ENCODE data around the gene WEE2. TPM values are rescaled to one million over a fixed set of nuclear protein-coding genes. Genes with fewer than 3 reads are reported as not detected.
A peak's percentile ranks its signal among the peaks of the same experiment; 100 is the strongest.
"Not testable (repeated sequence)": the region's sequence is repeated elsewhere in the genome, so short reads cannot be mapped to it uniquely, and the experiment has no call there.

WEE2 gene
- total RNA-seq, 1 experiment from 2014 or later: not detected

DNA sequence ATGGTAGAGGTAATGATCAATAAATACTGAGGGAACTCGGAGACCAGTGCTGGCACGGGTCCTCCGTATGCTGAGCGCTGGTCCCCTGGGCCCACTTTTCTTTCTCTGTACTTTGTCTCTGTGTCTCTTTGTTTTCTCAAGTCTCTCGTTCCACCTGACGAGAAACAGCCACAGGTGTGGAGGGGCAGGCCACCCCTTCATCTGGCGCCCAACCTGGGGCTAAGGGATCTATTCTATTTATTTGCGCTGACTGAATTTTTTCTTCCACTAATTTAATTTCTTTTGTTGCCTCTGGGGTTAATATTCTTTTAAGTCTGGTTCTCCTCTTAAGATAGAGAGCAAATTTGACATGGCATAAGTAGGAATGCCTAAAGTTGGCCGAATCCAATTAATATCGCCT lies 43.8 kb downstream of the WEE2 start:
- DNase-seq (ENCODE audit: low read depth, low spot score); intact Hi-C loops (cut with micrococcal nuclease; ENCODE audit: unreplicated experiment); in situ Hi-C loops (cut with HindIII; ENCODE audit: low pct_unique_long_range_greater_than_20kb, low sequenced_read_pairs); H3K27ac ChIP-seq (ENCODE audit: low read length); CTCF ChIA-PET; POLR2A ChIA-PET; H3K4me1 ChIP-seq (ENCODE audit: control insufficient read depth, insufficient read depth, low read length); ATAC-seq; BruUV-seq (replicated peaks); H3K4me3 ChIP-seq (ENCODE audit: low read depth in 2 of 2, low read length in 2 of 2); H3K27me3 ChIP-seq (ENCODE audit: control insufficient read depth, insufficient read depth, low read length): not testable (repeated sequence)
- Histone ChIP-seq H3K36me3 (ENCODE audit: control insufficient read depth, insufficient read depth, low read length) (peaks cover 36% of the 10 kb centered on the region), H3K9me3 (ENCODE audit: control insufficient read depth, insufficient read depth, low read depth, low read length) (peaks cover 23% of the 10 kb centered on the region)

DNA sequence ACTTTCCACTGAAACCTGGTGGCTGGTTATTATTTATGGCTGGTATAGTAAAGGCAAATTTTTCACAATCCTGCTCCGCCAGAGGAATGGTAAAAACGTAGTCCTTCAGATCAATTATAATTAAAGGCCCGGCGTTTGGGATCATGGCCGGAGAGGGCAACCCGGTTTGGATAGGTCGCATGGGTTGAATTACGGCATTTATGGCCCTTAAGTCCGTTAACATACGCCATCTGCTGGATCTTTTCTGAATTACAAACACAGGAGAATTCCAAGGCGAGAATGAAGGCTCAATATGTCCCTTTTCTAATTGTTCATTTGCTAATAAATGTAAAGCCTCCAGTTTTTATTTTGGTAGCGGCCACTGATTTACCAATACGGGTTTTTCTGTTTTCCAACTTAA lies 44.5 kb downstream of the WEE2 start:
- H3K9me3 ChIP-seq (ENCODE audit: control insufficient read depth, insufficient read depth, low read depth, low read length): peaks cover 23% of the 10 kb centered on the region
- intact Hi-C loops (cut with micrococcal nuclease; ENCODE audit: unreplicated experiment): no loop called here
- no TSS peak for BruUV-seq (replicated peaks)

DNA sequence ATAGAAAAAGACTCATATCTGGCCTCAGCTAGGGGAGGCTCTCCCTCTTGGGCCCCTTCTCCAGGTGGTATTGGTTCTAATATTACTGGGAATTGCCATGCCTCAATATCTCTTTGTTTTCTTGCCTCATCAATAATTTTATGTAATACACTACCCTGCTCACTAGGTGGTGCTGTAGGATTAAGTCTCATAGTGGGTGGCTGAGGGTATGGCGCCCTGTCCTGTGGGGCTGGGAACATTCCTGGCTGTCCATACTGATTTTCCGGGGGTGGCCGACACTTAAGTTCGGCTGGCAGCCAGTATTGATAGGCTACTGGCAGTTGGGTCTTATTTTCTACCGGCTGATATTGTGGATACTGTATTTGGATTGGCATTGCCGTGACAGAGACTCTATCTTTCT lies 46.8 kb downstream of the WEE2 start:
- ATAC-seq (peak; percentile 58; the same call in 1 of the 2 replicates), DNase-seq (ENCODE audit: low read depth, low spot score) (no peak)
- no peaks in the 10 kb centered on the region for H3K27me3 ChIP-seq (ENCODE audit: control insufficient read depth, insufficient read depth, low read length)
- intact Hi-C loops (cut with micrococcal nuclease; ENCODE audit: unreplicated experiment): no loop called here
- no peaks in the 10 kb centered on the region for H3K4me1 ChIP-seq (ENCODE audit: control insufficient read depth, insufficient read depth, low read length)
- POLR2A ChIA-PET: no interaction called here
- H3K4me3 ChIP-seq (ENCODE audit: low read depth in 2 of 2, low read length in 2 of 2): no peak overlapping the region
- peaks cover 21% of the 10 kb centered on the region for H3K36me3 ChIP-seq (ENCODE audit: control insufficient read depth, insufficient read depth, low read length)
- TF ChIP-seq, protein P1, sequence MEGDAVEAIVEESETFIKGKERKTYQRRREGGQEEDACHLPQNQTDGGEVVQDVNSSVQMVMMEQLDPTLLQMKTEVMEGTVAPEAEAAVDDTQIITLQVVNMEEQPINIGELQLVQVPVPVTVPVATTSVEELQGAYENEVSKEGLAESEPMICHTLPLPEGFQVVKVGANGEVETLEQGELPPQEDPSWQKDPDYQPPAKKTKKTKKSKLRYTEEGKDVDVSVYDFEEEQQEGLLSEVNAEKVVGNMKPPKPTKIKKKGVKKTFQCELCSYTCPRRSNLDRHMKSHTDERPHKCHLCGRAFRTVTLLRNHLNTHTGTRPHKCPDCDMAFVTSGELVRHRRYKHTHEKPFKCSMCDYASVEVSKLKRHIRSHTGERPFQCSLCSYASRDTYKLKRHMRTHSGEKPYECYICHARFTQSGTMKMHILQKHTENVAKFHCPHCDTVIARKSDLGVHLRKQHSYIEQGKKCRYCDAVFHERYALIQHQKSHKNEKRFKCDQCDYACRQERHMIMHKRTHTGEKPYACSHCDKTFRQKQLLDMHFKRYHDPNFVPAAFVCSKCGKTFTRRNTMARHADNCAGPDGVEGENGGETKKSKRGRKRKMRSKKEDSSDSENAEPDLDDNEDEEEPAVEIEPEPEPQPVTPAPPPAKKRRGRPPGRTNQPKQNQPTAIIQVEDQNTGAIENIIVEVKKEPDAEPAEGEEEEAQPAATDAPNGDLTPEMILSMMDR (IDR thresholded peaks at IDR 0.05): peak; percentile 73
- no peak for TF ChIP-seq POLR2AphosphoS5 (IDR thresholded peaks at IDR 0.05; ENCODE audit: low read depth, low read length)
- in situ Hi-C loops (cut with HindIII; ENCODE audit: low pct_unique_long_range_greater_than_20kb, low sequenced_read_pairs): no loop called here
- H3K9me3 ChIP-seq (ENCODE audit: control insufficient read depth, insufficient read depth, low read depth, low read length): peaks cover 19% of the 10 kb centered on the region
- H3K27ac ChIP-seq (ENCODE audit: low read length): no peak overlapping the region
- BruUV-seq (replicated peaks): no TSS peak
- CTCF ChIA-PET: no interaction called here

More for the DNA sequence above, 44.5 kb downstream of the WEE2 start:
- Histone ChIP-seq H3K27ac (ENCODE audit: low read length) (no peak overlapping the region), H3K4me3 (ENCODE audit: low read depth in 2 of 2, low read length in 2 of 2) (no peak overlapping the region), H3K4me1 (ENCODE audit: control insufficient read depth, insufficient read depth, low read length) (no peaks in the 10 kb centered on the region), H3K36me3 (ENCODE audit: control insufficient read depth, insufficient read depth, low read length) (peaks cover 33% of the 10 kb centered on the region), H3K27me3 (ENCODE audit: control insufficient read depth, insufficient read depth, low read length) (no peaks in the 10 kb centered on the region)
- ChIA-PET CTCF (no interaction called here), POLR2A (no interaction called here)
- TF ChIP-seq, protein P1 (IDR thresholded peaks at IDR 0.05): peak; percentile 66
- TF ChIP-seq, protein P2, sequence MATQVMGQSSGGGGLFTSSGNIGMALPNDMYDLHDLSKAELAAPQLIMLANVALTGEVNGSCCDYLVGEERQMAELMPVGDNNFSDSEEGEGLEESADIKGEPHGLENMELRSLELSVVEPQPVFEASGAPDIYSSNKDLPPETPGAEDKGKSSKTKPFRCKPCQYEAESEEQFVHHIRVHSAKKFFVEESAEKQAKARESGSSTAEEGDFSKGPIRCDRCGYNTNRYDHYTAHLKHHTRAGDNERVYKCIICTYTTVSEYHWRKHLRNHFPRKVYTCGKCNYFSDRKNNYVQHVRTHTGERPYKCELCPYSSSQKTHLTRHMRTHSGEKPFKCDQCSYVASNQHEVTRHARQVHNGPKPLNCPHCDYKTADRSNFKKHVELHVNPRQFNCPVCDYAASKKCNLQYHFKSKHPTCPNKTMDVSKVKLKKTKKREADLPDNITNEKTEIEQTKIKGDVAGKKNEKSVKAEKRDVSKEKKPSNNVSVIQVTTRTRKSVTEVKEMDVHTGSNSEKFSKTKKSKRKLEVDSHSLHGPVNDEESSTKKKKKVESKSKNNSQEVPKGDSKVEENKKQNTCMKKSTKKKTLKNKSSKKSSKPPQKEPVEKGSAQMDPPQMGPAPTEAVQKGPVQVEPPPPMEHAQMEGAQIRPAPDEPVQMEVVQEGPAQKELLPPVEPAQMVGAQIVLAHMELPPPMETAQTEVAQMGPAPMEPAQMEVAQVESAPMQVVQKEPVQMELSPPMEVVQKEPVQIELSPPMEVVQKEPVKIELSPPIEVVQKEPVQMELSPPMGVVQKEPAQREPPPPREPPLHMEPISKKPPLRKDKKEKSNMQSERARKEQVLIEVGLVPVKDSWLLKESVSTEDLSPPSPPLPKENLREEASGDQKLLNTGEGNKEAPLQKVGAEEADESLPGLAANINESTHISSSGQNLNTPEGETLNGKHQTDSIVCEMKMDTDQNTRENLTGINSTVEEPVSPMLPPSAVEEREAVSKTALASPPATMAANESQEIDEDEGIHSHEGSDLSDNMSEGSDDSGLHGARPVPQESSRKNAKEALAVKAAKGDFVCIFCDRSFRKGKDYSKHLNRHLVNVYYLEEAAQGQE (IDR thresholded peaks at IDR 0.05; ENCODE audit: insufficient read depth in 1 of 2, low read depth in 2 of 2, low read length in 1 of 2): no peak
- TF ChIP-seq SIN3A (IDR thresholded peaks at IDR 0.05; ENCODE audit: borderline replicate concordance, insufficient read depth, low read depth, low read length): no peak
- DNase-seq (ENCODE audit: low read depth, low spot score) (no peak), ATAC-seq (no peak)
- in situ Hi-C loops (cut with HindIII; ENCODE audit: low pct_unique_long_range_greater_than_20kb, low sequenced_read_pairs): no loop called here
